GM19395 (cell line): ENCODE measurements around the gene COMMD1.
"Not testable (repeated sequence)": the region's sequence is repeated elsewhere in the genome, so short reads cannot be mapped to it uniquely, and the experiment has no call there.

ENCODE experiments used
- ATAC-seq: cut with Tn5 transposase; IDR thresholded peaks from one replicate; pipeline ENCODE4 v1.9.1; 2021; ENCODE audit warnings: mild to moderate bottlenecking, moderate library complexity; ENCODE audit not compliant: unreplicated experiment

Gene COMMD1

GRCh38 chr2:62133320-62133823 is 227.9 kb downstream of the COMMD1 start:
- ATAC-seq: no peak

- ATAC-seq: no peak
Observed at GRCh38 chr2:62136956-62137830, 231.7 kb downstream of the COMMD1 start.

GRCh38 chr2:62140426-62141141 is 235.1 kb downstream of the COMMD1 start:
- peak; percentile 64 for ATAC-seq

- no peak for ATAC-seq
Observed at GRCh38 chr2:62141142-62141740, 235.8 kb downstream of the COMMD1 start.

DNA sequence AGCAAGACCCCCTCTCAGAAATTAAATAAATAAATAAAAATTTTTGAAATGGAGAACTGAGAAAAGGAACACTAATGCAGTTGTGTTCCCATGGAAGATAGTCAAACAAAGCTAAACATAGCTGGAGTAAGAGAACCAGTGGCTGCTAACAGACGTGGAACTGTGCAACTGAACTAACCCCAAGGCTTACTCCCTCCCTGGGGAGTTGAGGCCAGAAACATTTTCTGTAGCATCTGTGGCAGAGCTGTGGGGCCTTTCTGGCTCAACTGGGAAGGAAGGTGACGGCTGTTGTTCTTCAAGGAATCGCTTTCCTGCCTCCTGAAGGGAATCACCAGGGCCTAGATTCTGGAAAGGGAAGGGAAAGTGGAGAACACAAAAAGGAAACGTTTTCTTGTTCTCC is 236.6 kb downstream of the COMMD1 start:
- no peak for ATAC-seq

DNA sequence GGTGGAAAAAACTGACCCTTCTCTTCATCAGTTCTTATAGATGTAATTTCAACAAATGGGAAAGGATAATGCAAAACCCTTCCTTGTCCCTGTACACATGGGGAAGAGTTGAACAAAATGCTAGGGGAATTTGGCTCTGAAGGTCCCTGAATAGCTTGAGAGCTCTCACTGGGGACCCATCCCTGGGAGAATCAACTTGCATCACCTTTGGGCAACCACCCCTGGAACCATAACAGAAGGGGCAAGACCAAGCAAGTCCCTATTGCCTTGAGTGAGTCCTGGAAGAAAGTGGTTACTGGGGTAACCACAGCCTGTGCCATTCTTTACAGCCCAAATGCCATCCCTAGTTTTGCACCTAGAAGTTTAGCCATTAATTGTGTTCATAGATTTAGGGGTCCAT is 238.2 kb downstream of the COMMD1 start:
- ATAC-seq: no peak

DNA sequence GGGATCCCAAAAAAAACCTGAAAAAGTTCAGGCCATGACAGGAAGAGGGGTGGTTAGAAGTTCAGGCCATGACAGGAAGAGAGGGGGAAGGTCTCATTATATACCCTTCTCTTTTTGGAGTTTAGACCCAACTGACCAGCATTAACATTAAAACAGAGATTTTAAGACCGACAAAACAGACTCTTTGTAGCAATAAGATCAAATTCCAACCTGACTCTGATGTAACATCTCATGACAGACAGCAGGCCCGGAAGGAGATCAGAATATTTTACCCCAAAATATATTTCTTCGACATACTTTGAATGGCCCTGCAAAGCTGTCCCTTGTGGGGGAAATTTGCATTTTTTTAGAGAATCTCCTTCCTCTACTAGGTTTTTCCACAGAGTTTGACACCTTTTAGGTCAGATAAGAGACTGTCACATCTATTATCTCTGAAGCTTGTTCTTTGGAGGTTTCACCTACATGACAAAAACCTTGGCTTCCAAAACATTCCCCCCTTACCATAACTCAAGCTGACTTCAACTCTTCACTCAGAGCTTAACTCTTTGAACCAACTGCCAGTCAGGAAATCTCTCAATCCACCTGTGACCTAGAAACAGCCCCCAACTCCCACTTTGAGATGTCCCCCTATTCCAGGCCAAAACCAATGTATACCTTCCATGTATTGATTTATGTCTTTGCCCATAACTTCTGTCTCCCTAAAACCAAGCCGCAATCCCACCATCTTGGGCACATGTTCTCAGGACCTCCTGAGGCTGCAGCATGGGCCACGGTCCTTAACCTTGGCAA is 239.4 kb downstream of the COMMD1 start:
- no peak for ATAC-seq

DNA sequence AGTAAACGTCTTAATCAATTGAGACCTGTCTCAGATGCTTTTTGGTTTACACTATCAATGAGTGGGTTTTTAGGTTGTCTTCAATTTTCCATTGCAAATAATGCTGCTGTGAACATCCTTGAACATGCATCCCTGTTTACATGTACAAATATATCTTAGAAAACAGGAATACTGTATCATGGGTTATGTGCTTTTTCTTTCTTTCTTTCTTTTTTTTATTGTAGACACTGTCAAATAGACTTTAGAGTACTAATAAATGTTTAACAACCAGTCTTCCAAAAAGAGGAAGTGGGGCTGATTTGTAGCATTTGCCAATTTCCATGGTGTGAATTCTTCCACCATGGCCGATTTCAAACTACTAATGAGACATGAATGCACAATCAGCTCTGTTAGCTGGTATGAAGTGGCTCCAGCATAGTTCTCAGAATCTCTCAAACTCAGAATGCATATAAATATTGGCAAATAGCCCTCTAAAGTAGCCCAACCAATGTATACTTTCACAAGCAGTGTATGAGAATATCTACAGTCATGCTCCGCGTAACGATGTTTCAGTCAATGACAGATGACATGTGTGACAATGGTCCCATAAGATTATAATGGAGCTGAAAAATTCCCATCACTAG is 240.1 kb downstream of the COMMD1 start:
- peak; percentile 43 for ATAC-seq

DNA sequence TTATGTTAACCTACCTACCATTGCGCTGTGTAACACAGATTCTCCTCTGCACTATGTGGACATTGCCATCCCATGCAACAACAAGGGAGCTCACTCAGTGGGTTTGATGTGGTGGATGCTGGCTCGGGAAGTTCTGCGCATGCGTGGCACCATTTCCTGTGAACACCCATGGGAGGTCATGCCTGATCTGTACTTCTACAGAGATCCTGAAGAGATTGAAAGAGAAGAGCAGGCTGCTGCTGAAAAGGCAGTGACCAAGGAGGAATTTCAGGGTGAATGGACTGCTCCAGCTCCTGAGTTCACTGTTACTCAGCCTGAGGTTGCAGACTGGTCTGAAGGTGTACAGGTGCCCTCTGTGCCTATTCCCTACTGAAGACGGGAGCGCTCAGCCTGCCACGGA is 241.3 kb downstream of the COMMD1 start:
- not testable (repeated sequence) for ATAC-seq

- no peak for ATAC-seq
Observed at GRCh38 chr2:62147610-62148301, 242.3 kb downstream of the COMMD1 start.

- no peak for ATAC-seq
Observed at GRCh38 chr2:62149708-62150107, 244.2 kb downstream of the COMMD1 start.

GRCh38 chr2:62150597-62151305 is 245.3 kb downstream of the COMMD1 start:
- ATAC-seq: no peak

DNA sequence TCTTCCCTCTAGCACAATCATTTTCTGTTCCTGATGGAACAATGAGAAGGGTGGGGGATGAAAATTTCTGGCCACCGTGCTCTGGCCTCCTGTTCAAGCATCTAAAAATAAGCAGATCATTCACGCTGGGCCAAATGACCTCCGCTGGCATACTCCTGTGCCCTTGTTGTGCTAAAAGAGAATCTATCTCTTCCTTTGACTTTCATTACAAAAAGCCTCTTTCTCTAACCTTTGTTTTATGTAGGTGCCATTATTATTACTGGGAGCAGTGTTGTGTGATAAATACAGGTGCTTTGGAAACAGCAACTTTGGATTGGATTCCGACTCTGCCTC is 245.8 kb downstream of the COMMD1 start:
- no peak for ATAC-seq

GRCh38 chr2:62152000-62152399 is 246.5 kb downstream of the COMMD1 start:
- ATAC-seq: no peak

DNA sequence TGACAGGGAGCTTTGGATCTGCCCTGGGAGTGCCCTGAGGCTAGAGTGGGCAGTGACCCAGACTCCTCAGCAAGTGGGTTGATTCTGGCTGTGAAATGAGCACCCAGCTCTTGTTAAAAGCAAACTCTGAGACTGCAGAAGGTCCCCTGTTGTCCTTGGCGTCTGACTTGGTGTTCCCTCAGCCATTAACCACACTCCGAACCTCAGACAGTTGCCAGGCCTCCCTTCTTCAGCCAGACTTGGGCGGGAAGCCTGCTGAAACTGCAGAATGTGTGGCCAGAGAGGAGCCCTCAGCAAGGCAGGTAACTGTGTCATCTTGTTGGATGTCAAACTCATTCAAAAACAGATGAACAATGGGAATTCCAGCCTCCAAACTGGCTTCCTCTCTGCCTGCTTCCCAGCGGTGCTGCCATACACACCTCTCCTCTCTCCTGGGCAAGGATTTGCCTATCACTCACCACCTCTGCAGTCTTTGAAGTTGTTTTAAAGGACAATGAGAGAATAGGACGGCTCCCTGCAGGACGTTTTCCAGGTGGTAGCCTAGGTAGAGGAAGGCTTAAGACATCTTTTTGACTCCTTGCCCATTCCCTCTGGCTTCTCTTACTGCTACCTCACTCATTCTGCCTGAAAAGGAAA is 251.5 kb downstream of the COMMD1 start:
- no peak for ATAC-seq

GRCh38 chr2:62158444-62159121 is 253.1 kb downstream of the COMMD1 start:
- no peak for ATAC-seq

DNA sequence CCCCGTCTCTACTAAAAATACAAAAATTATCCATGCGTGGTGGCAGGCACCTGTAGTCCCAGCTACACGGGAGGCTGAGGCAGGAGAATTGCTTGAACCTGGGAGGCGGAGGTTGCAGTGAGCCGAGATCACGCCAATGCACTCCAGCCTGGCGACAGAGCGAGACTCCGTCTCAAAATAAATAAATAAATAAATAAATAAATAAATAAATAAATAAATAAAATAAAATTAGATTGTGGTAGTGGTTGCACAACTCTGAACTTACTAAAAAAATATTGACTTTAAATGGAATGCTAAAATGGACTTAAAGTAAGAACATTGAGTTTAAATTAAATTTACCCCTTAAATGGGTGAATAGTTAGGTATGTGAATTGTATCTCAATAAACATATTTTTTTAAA is 255.2 kb downstream of the COMMD1 start:
- not testable (repeated sequence) for ATAC-seq
